Body of pancreas (tissue), 4 donors: Measurements from ENCODE around the gene SYCP2.

Experiments used
- CTCF ChIP-seq, 7 experiments: fragments of 450-650 bp in 4 of 7; fragments of 200-600 bp in 3 of 7; sonication (generic) in 3 of 7; IDR thresholded peaks; one replicate each; pipeline ENCODE4 v1.5.1; 2016 to 2019; ENCODE audit warnings: antibody characterized with exemption in 7 of 7
- POLR2A ChIP-seq, 3 donors: fragments of 450-650 bp; IDR thresholded peaks; one replicate each; pipeline ENCODE4 v1.6.1; 2016; ENCODE audit warnings: antibody characterized with exemption in 3 of 3, mild to moderate bottlenecking in 2 of 3

- TF ChIP-seq POLR2A (IDR thresholded peaks at IDR 0.05) (no peak), CTCF (IDR thresholded peaks at IDR 0.05) (no peak)
Measured at GRCh38 chr20:59949911-59950310, 16.5 kb upstream of the SYCP2 start.
